Measurements from ENCODE around the gene ZNF613. TPM values are rescaled to one million over a fixed set of nuclear protein-coding genes. Genes with fewer than 3 reads are reported as not detected.
"Not testable (repeated sequence)": the region's sequence is repeated elsewhere in the genome, so short reads cannot be mapped to it uniquely, and the experiment has no call there.

ZNF613 gene
- total RNA-seq, 4 donors from 2014 or later, result 7.9 to 27.7 (median 15.6) TPM

DNA sequence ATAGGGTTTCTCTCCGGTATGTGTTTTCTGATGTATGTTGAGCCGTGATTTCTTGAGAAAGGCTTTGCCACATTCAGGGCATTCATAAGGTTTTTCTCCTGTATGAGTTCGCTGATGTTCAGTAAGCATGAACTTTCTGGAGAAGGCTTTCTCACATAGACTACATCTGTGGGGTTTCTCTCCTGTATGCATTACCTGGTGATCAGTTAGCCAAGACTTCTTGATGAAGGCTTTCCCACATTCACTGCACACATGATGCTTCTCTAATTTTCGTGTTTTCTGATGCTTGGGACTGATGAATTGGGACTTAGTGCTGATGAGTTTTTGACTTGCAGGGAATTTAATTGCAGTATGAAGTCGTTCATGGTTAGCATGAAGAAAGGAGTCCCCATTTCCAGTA is 38.3 kb downstream of the ZNF613 start:
- WGBS, 2 donors, result 98 to 100% methylated on average over 5 of the region's 5 CpGs
- TF ChIP-seq, protein P1, sequence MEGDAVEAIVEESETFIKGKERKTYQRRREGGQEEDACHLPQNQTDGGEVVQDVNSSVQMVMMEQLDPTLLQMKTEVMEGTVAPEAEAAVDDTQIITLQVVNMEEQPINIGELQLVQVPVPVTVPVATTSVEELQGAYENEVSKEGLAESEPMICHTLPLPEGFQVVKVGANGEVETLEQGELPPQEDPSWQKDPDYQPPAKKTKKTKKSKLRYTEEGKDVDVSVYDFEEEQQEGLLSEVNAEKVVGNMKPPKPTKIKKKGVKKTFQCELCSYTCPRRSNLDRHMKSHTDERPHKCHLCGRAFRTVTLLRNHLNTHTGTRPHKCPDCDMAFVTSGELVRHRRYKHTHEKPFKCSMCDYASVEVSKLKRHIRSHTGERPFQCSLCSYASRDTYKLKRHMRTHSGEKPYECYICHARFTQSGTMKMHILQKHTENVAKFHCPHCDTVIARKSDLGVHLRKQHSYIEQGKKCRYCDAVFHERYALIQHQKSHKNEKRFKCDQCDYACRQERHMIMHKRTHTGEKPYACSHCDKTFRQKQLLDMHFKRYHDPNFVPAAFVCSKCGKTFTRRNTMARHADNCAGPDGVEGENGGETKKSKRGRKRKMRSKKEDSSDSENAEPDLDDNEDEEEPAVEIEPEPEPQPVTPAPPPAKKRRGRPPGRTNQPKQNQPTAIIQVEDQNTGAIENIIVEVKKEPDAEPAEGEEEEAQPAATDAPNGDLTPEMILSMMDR (IDR thresholded peaks at IDR 0.05), result no peak
- no peak for TF ChIP-seq POLR2A (IDR thresholded peaks at IDR 0.05)

DNA sequence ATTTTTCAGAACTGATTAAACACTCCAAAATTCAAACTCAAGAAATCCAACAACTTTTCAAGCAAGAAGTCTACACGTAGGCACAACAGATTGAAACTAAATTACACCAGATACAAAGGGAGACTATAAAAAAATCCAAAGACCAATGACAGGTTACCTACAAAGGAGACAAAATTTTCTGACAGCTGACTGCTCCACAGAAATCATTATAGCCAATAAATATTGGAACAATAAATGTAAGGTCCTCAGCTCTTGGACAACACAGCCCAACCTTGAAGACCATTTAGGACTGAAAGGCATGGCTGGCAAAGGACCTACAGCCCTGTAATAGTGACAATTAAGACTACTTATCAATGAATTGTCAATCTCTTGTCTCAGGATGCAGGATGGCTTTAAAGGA is 43.4 kb downstream of the ZNF613 start:
- H3K36me3 ChIP-seq, result peaks cover 77 to 87% of the 10 kb centered on the region in 2 donors
- intact Hi-C loops (cut with DNase I), result no loop called here
- no peak overlapping the region for H3K4me3 ChIP-seq (replicated peaks in 1 of 3)
- WGBS, 2 donors, result 95 to 98% methylated on average over 1 of the region's 1 CpG
- no peak for DNase-seq
- no peak overlapping the region for H3K27ac ChIP-seq
- H3K4me1 ChIP-seq, result no peaks in the 10 kb centered on the region
- peaks cover 10% of the 10 kb centered on the region for H3K9me3 ChIP-seq
- TF ChIP-seq, protein P1 (IDR thresholded peaks at IDR 0.05), result no peak
- no peak for TF ChIP-seq POLR2A (IDR thresholded peaks at IDR 0.05)
- no peaks in the 10 kb centered on the region for H3K27me3 ChIP-seq

More for the DNA sequence above, 38.3 kb downstream of the ZNF613 start:
- intact Hi-C loops (cut with DNase I), result no loop called here
- H3K36me3 ChIP-seq, result peaks cover 52 to 62% of the 10 kb centered on the region in 2 donors
- H3K27ac ChIP-seq, result no peak overlapping the region
- H3K9me3 ChIP-seq, result no peaks in the 10 kb centered on the region
- DNase-seq, result no peak
- no peak overlapping the region for H3K4me3 ChIP-seq (replicated peaks in 1 of 3)
- no peaks in the 10 kb centered on the region for H3K4me1 ChIP-seq
- no peaks in the 10 kb centered on the region for H3K27me3 ChIP-seq

DNA sequence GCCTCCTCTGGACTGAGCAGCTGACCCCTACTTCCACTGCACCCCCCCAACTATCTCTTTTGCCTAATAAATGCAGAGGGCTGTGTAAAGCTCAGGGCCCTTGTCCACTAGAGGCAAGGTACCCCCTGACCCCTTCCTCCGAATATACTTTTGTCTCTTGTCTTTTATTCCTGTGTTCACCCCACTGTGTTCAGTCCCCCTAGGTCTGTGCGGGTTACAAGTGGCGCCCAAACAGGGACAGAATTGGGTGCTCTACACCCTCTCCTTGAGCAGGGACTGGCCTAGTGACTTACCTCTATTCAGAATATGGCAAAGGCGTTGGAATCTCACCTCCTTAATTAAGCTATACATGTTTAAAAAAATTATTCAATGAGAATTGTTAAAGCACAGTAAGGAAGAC is 44.4 kb downstream of the ZNF613 start:
- peaks cover 68 to 78% of the 10 kb centered on the region in 2 donors for H3K36me3 ChIP-seq
- no peak for DNase-seq

DNA sequence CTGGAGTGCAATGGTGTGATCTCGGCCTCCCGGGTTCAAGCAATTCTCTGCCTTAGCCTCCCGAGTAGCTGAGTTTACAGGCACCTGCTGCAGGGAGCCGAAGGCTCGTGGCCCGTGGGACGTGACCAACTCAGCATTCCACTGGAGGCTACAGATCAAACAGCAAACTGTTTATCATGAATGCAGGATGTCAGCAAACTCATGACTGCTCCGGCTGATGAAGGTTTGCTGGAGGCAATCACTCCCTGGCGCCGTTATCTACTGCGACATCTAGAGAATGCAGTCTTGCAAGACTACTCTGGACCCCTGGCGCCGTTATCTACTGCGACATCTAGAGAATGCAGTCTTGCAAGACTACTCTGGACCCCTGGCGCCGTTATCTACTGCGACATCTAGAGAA is 48.5 kb downstream of the ZNF613 start:
- WGBS, 2 donors, result 88 to 97% methylated on average over 16 of the region's 17 CpGs
- H3K4me1 ChIP-seq; H3K27me3 ChIP-seq; H3K4me3 ChIP-seq (replicated peaks in 1 of 3); DNase-seq; H3K27ac ChIP-seq; intact Hi-C loops (cut with DNase I): not testable (repeated sequence)
- Histone ChIP-seq H3K36me3 (peaks cover 44 to 48% of the 10 kb centered on the region in 2 donors), H3K9me3 (peaks cover 10% of the 10 kb centered on the region)

More for the DNA sequence above, 44.4 kb downstream of the ZNF613 start:
- Histone ChIP-seq H3K27me3 (no peaks in the 10 kb centered on the region), H3K4me1 (no peaks in the 10 kb centered on the region), H3K27ac (no peak overlapping the region), H3K4me3 (replicated peaks in 1 of 3) (no peak overlapping the region), H3K9me3 (peaks cover 10% of the 10 kb centered on the region)
- 98 to 99% methylated on average over 4 of the region's 4 CpGs for WGBS, 2 donors
- intact Hi-C loops (cut with DNase I), result no loop called here
- TF ChIP-seq, protein P1 (IDR thresholded peaks at IDR 0.05), result no peak
- no peak for TF ChIP-seq POLR2A (IDR thresholded peaks at IDR 0.05)

DNA sequence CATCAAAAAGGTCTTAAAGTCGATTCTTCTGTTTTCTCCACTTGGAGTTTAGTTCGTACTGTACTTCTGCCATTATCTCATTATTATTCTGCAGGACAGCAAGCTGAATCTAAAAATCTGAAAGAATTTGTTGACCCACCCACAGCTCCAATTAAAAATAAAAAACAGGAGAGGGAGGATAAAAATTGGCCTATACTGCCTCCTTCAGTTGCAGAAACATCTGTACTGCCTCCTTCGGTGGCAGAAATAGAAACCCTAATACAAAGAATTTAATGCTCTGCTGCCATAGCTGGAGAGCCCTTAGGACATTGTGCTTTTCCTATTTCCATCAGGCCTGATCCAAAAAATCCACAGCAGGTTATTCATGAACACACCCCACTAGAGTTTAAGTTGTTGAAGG is 49.6 kb downstream of the ZNF613 start:
- H3K36me3 ChIP-seq, result peaks cover 33 to 37% of the 10 kb centered on the region in 2 donors
- intact Hi-C loops (cut with DNase I), result no loop called here
- WGBS, 2 donors, result 93% methylated on average over 3 of the region's 3 CpGs

More for the DNA sequence above, 49.6 kb downstream of the ZNF613 start:
- H3K9me3 ChIP-seq, result no peaks in the 10 kb centered on the region
- no peaks in the 10 kb centered on the region for H3K27me3 ChIP-seq
- TF ChIP-seq, protein P1 (IDR thresholded peaks at IDR 0.05), result no peak
- TF ChIP-seq POLR2A (IDR thresholded peaks at IDR 0.05), result no peak
- no peak overlapping the region for H3K4me3 ChIP-seq (replicated peaks in 1 of 3)
- DNase-seq, result no peak
- H3K4me1 ChIP-seq, result peaks cover 0 to 5% of the 10 kb centered on the region in 2 donors
- H3K27ac ChIP-seq, result no peak overlapping the region
